ENCODE results near the gene FAM168A. TPM values are rescaled to one million over a fixed set of nuclear protein-coding genes. Genes with fewer than 3 reads are reported as not detected.

The FAM168A gene
- polyA plus RNA-seq, 1 donor = 22.9 TPM

DNA sequence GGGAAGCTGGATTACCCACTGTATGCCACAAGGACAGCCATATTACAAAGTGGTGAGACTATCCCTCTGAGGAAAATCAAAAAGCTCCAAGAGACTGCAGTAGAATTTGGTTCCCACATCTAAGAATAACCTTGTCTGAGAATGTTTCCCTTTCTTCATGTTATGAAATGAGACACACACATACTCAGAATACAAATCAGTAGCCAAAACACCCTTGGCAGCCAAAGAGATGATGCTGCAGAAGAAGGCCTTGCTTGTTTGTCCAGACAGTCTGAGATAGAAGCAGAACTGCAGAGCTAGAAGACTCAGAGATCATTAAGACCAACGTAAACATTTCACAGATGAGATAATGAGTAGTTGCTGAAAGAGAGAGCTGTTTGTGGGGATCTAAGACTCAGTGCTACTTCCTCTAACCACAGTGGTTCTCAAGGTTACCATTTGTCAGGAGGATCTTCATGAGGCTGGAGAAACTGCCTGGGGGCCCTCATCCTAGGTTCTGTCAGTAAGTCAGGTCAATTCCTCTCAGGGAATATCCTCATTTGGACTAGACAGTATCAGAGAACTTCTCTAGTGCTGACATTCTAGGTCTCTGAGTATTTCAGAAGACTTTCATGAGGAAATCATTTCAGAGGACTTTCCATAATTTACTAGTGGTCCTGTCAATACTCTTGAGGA is 182.8 kb downstream of the FAM168A start:
- Histone ChIP-seq H3K4me1 (ENCODE audit: control insufficient read depth, insufficient read depth, low read length) (no peaks in the 10 kb centered on the region), H3K9me3 (ENCODE audit: control insufficient read depth, low read depth, low read length) (no peaks in the 10 kb centered on the region), H3K4me3 (ENCODE audit: low read length) (no peak overlapping the region), H3K36me3 (ENCODE audit: control insufficient read depth, insufficient read depth, low read length) (peaks cover 14% of the 10 kb centered on the region), H3K27ac (ENCODE audit: low read length) (no peak overlapping the region), H3K27me3 (ENCODE audit: control insufficient read depth, insufficient read depth, low read length) (no peaks in the 10 kb centered on the region)
- no CpG with 5 or more reads among the region's 1 CpG for WGBS (ENCODE audit: insufficient coverage, low lambda C conversion rate)
- peak in 1 of 2 donors; percentile 18 for DNase-seq

DNA sequence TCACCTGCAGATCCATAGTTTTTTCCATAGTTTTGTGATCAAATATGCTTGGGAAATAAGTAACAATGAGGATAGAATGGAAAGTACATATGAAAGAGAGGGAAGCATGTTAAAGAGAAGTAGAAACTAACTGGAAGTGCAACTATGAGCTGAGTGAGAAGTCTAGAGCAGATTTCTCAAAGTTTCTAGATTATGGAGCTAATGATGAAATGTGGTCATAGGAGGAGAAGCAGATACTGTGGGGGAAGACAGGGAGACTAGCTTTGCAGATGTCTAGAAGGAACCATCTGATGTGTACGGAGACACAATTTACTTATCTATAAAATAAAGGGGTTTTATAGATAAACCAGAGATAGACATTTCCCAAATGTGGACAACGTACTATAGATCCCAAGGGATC is 184.7 kb downstream of the FAM168A start:
- peaks cover 16% of the 10 kb centered on the region for H3K36me3 ChIP-seq (ENCODE audit: control insufficient read depth, insufficient read depth, low read length)
- no peaks in the 10 kb centered on the region for H3K4me1 ChIP-seq (ENCODE audit: control insufficient read depth, insufficient read depth, low read length)
- H3K9me3 ChIP-seq (ENCODE audit: control insufficient read depth, low read depth, low read length) = no peaks in the 10 kb centered on the region
- H3K4me3 ChIP-seq (ENCODE audit: low read length) = no peak overlapping the region
- H3K27ac ChIP-seq (ENCODE audit: low read length) = no peak overlapping the region
- no CpG with 5 or more reads among the region's 2 CpGs for WGBS (ENCODE audit: insufficient coverage, low lambda C conversion rate)
- H3K27me3 ChIP-seq (ENCODE audit: control insufficient read depth, insufficient read depth, low read length) = no peaks in the 10 kb centered on the region
- no peak for DNase-seq

DNA sequence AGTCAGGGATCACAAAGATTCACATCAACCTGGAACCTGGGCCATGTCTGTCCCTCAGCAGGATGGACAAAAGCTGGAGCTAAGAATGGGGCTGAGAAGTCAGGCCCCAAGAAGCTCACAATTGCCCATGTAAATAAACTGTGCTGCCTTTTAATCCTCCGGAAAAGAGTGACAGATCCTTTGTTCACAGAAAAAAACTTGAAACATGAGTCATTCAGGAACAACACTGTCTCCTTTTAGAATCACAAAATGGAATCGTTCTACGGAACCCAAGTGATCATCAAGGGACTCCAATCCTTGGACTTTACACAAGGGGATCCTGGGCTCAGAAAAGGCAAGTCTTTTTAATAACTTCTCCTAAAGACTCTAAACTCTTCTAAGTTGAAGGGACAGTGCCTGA is 185.6 kb downstream of the FAM168A start:
- no peaks in the 10 kb centered on the region for H3K9me3 ChIP-seq (ENCODE audit: control insufficient read depth, low read depth, low read length)
- no peak overlapping the region for H3K4me3 ChIP-seq (ENCODE audit: low read length)
- H3K27ac ChIP-seq (ENCODE audit: low read length) = no peak overlapping the region
- 67% methylated on average over 1 of the region's 3 CpGs for WGBS (ENCODE audit: insufficient coverage, low lambda C conversion rate)
- peaks cover 15% of the 10 kb centered on the region for H3K36me3 ChIP-seq (ENCODE audit: control insufficient read depth, insufficient read depth, low read length)
- H3K4me1 ChIP-seq (ENCODE audit: control insufficient read depth, insufficient read depth, low read length) = no peaks in the 10 kb centered on the region
- no peak for DNase-seq
- H3K27me3 ChIP-seq (ENCODE audit: control insufficient read depth, insufficient read depth, low read length) = no peaks in the 10 kb centered on the region

DNA sequence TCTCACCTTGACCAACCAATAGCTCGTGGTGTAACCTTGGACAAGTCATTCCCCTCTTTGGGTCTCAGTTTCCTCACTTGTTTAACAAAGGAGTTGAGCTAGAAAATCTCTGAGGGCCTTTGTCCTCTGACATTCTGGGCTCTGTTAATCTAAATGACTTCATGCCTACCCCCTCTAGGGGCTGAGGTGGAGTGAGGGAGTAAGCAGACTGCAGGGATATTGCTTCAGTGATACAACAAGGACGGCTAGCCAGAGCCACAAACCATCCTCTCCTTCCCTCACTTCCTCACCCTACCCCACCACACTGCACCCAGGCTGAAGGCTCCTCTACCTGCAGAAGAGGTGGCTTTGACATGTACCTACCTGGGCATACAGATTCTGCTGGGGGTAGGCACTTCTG is 186.9 kb downstream of the FAM168A start:
- DNase-seq = no peak
- H3K4me1 ChIP-seq (ENCODE audit: control insufficient read depth, insufficient read depth, low read length) = no peaks in the 10 kb centered on the region
- H3K4me3 ChIP-seq (ENCODE audit: low read length) = no peak overlapping the region
- H3K27me3 ChIP-seq (ENCODE audit: control insufficient read depth, insufficient read depth, low read length) = no peaks in the 10 kb centered on the region
- H3K9me3 ChIP-seq (ENCODE audit: control insufficient read depth, low read depth, low read length) = no peaks in the 10 kb centered on the region
- peaks cover 19% of the 10 kb centered on the region for H3K36me3 ChIP-seq (ENCODE audit: control insufficient read depth, insufficient read depth, low read length)
- H3K27ac ChIP-seq (ENCODE audit: low read length) = no peak overlapping the region
- WGBS (ENCODE audit: insufficient coverage, low lambda C conversion rate) = no CpG with 5 or more reads among the region's 2 CpGs

DNA sequence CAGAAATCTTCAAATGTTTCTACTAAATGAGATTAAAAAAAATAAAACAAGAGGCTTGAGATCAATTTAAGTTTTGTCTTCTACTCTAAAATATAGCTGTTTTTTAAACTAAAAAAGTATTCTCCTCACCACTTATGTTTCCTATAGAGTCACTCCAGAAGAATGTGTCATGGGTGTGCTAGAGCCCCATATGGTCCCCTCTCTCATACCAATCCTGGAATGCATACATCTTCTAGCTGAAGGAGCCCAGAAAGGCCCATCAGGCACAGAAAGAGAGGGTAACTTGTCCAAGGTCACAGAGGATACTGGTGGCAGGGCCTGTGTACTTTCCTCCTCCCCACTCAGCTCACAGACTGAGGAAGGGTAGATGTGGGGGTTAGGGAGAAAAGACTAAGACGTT is 187.3 kb downstream of the FAM168A start:
- Histone ChIP-seq H3K4me1 (ENCODE audit: control insufficient read depth, insufficient read depth, low read length) (no peaks in the 10 kb centered on the region), H3K27me3 (ENCODE audit: control insufficient read depth, insufficient read depth, low read length) (no peaks in the 10 kb centered on the region), H3K27ac (ENCODE audit: low read length) (no peak overlapping the region), H3K9me3 (ENCODE audit: control insufficient read depth, low read depth, low read length) (no peaks in the 10 kb centered on the region), H3K4me3 (ENCODE audit: low read length) (no peak overlapping the region), H3K36me3 (ENCODE audit: control insufficient read depth, insufficient read depth, low read length) (peaks cover 21% of the 10 kb centered on the region)
- no peak for DNase-seq
- no CpG with 5 or more reads among the region's 1 CpG for WGBS (ENCODE audit: insufficient coverage, low lambda C conversion rate)

DNA sequence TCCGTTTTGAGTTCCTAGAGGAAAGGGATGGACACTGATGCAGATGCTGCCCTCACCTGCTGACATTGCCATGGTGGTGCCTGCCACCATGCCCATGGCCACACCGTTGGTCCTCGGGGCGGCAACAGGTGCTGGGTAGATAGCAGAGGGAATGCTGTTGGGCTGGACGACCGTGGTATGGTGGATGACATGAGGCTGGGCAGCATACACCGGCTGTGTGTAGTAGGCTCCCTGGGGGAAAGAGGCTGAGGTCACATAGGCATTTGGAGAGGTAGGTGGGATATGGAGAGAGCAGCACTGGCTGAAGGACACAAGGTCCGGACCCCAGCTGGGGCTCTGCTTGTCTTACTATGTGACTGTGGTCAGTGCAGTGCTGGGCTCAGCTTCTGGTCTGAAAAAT is 188.5 kb downstream of the FAM168A start:
- WGBS (ENCODE audit: insufficient coverage, low lambda C conversion rate) = no CpG with 5 or more reads among the region's 8 CpGs

DNA sequence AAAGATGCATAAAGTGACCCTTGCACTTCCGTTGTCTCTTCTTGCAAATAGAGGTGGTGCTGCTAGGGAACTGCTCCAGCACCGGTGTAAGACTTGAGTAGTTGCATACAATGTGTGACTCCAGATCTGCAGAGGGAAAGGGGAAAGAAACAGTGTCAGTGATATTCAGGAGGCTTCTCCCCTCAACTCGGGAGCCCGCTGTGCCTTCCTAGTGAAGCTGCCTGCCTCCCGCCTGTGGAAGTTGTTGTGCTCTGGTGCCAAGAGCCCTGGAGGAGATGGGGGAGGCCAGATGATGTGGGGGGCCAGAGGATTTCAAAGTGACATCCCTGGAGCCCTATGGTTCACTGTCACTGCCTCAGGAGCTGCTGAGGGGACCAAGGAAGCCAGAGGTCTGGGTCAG is 191.3 kb downstream of the FAM168A start:
- H3K27ac ChIP-seq (ENCODE audit: low read length) = no peak overlapping the region
- H3K4me1 ChIP-seq (ENCODE audit: control insufficient read depth, insufficient read depth, low read length) = no peaks in the 10 kb centered on the region
- H3K27me3 ChIP-seq (ENCODE audit: control insufficient read depth, insufficient read depth, low read length) = no peaks in the 10 kb centered on the region
- no peak for DNase-seq
- H3K4me3 ChIP-seq (ENCODE audit: low read length) = no peak overlapping the region
- WGBS (ENCODE audit: insufficient coverage, low lambda C conversion rate) = no CpG with 5 or more reads among the region's 5 CpGs
- no peaks in the 10 kb centered on the region for H3K9me3 ChIP-seq (ENCODE audit: control insufficient read depth, low read depth, low read length)
- H3K36me3 ChIP-seq (ENCODE audit: control insufficient read depth, insufficient read depth, low read length) = peaks cover 28% of the 10 kb centered on the region

More for the DNA sequence above, 188.5 kb downstream of the FAM168A start:
- Histone ChIP-seq H3K27ac (ENCODE audit: low read length) (no peak overlapping the region), H3K27me3 (ENCODE audit: control insufficient read depth, insufficient read depth, low read length) (no peaks in the 10 kb centered on the region), H3K4me3 (ENCODE audit: low read length) (no peak overlapping the region), H3K36me3 (ENCODE audit: control insufficient read depth, insufficient read depth, low read length) (peaks cover 28% of the 10 kb centered on the region), H3K9me3 (ENCODE audit: control insufficient read depth, low read depth, low read length) (no peaks in the 10 kb centered on the region), H3K4me1 (ENCODE audit: control insufficient read depth, insufficient read depth, low read length) (no peaks in the 10 kb centered on the region)
- no peak for DNase-seq

DNA sequence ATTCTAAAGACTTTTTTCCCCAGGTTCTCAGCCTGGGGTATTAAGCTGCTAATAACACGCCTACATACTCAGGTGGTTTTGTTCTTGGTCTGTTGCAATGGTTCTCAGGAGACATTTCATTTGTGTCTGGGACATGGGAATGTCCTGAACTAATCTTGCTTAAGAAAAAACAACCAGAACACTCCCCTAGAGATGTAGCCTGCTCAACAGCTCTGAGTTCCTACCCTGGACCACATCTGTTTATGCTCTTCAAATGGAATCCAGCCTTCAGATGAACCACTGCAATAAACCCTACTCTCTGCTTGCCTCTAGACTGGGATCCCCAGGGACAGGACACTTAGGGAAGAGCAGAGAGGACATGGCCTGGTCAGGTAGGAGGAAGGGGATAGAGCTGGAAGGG is 191.8 kb downstream of the FAM168A start:
- no peaks in the 10 kb centered on the region for H3K27me3 ChIP-seq (ENCODE audit: control insufficient read depth, insufficient read depth, low read length)
- no peak for DNase-seq
- WGBS (ENCODE audit: insufficient coverage, low lambda C conversion rate) = no CpG with 5 or more reads among the region's 1 CpG
- no peak overlapping the region for H3K27ac ChIP-seq (ENCODE audit: low read length)
- no peak overlapping the region for H3K4me3 ChIP-seq (ENCODE audit: low read length)
- no peaks in the 10 kb centered on the region for H3K4me1 ChIP-seq (ENCODE audit: control insufficient read depth, insufficient read depth, low read length)
- H3K9me3 ChIP-seq (ENCODE audit: control insufficient read depth, low read depth, low read length) = no peaks in the 10 kb centered on the region
- H3K36me3 ChIP-seq (ENCODE audit: control insufficient read depth, insufficient read depth, low read length) = peaks cover 28% of the 10 kb centered on the region

DNA sequence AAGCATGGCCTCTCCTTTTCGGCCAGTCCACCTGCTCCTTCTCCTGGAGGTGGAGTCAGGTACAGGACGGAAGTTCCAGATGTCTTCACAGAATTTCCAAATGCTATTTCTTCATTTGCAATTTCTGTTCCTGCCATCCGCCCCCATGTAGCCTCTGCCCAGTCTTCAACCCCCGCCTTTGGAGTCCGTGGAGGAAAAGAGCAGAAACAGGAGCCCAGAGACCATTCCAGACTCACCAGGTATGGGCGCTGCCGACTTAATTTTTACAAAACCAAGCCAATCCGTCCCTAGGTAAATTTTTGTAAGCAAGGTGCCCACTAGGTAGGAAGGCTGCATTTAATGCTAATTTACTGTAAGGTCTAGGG is 192.8 kb downstream of the FAM168A start:
- DNase-seq = no peak
- Histone ChIP-seq H3K4me3 (ENCODE audit: low read length) (no peak overlapping the region), H3K9me3 (ENCODE audit: control insufficient read depth, low read depth, low read length) (no peaks in the 10 kb centered on the region), H3K27ac (ENCODE audit: low read length) (no peak overlapping the region), H3K36me3 (ENCODE audit: control insufficient read depth, insufficient read depth, low read length) (peaks cover 25% of the 10 kb centered on the region), H3K27me3 (ENCODE audit: control insufficient read depth, insufficient read depth, low read length) (no peaks in the 10 kb centered on the region), H3K4me1 (ENCODE audit: control insufficient read depth, insufficient read depth, low read length) (no peaks in the 10 kb centered on the region)
- no CpG with 5 or more reads among the region's 8 CpGs for WGBS (ENCODE audit: insufficient coverage, low lambda C conversion rate)

DNA sequence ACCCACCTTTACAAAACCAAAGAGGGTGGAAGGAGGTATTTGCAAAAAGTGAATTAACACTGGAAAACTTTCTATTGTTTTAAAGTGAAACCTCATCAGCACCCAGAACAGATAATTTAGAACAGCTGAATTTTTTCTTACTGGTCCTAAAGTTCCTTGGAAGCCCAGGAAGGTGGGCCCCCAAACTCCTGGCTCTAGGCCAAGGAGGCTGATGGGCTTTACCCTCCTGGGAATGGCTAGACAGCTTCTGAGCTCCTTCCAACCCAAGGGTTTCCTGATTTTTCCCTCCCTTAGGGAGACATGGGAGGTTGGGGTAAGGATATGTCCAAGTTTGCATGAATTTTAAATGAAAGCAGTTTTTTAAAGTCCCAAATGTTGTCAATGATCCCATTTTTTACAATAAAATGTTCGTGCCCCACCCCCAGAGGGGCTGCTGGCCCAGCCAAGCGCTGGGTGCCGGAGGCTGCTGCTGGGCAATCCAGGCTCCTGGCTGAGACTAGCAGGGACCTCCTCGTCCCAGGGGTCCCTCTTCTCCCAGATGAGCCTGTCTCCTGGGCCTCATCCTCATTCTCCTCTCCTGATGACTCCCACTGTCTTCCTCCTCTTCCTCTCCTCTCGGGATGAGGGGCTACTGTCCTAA is 193.3 kb downstream of the FAM168A start:
- Histone ChIP-seq H3K27ac (ENCODE audit: low read length) (no peak overlapping the region), H3K27me3 (ENCODE audit: control insufficient read depth, insufficient read depth, low read length) (no peaks in the 10 kb centered on the region), H3K4me1 (ENCODE audit: control insufficient read depth, insufficient read depth, low read length) (no peaks in the 10 kb centered on the region), H3K9me3 (ENCODE audit: control insufficient read depth, low read depth, low read length) (no peaks in the 10 kb centered on the region), H3K36me3 (ENCODE audit: control insufficient read depth, insufficient read depth, low read length) (peaks cover 24% of the 10 kb centered on the region), H3K4me3 (ENCODE audit: low read length) (no peak overlapping the region)
- WGBS (ENCODE audit: insufficient coverage, low lambda C conversion rate) = no CpG with 5 or more reads among the region's 5 CpGs
- DNase-seq = no peak

DNA sequence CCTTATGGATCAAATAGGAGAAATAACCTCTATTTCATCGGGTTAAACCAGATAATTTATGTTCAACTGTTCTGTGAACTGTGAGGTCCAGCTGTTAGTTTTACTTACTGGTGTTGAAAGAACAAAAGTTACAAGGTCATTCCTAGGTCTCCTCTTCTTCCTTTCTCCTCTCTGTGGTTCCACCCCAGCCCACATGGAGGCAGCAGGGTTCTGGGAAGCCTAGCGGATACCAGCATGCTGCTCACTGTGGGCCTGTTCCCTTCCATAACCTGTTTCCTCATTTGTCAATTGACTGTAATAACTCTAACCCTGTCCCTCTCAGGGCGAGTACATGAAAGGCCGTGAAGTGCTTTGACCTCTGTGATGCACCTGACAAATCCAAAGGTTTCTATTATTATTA is 193.9 kb downstream of the FAM168A start:
- Histone ChIP-seq H3K4me3 (ENCODE audit: low read length) (no peak overlapping the region), H3K4me1 (ENCODE audit: control insufficient read depth, insufficient read depth, low read length) (no peaks in the 10 kb centered on the region), H3K9me3 (ENCODE audit: control insufficient read depth, low read depth, low read length) (no peaks in the 10 kb centered on the region), H3K27ac (ENCODE audit: low read length) (no peak overlapping the region), H3K36me3 (ENCODE audit: control insufficient read depth, insufficient read depth, low read length) (peaks cover 18% of the 10 kb centered on the region), H3K27me3 (ENCODE audit: control insufficient read depth, insufficient read depth, low read length) (no peaks in the 10 kb centered on the region)
- DNase-seq = peak; percentile 33 to 54
- no CpG with 5 or more reads among the region's 4 CpGs for WGBS (ENCODE audit: insufficient coverage, low lambda C conversion rate)

Data from large intestine (tissue), 3 donors.